ENCODE data around the gene FMN1.

The FMN1 gene

DNA sequence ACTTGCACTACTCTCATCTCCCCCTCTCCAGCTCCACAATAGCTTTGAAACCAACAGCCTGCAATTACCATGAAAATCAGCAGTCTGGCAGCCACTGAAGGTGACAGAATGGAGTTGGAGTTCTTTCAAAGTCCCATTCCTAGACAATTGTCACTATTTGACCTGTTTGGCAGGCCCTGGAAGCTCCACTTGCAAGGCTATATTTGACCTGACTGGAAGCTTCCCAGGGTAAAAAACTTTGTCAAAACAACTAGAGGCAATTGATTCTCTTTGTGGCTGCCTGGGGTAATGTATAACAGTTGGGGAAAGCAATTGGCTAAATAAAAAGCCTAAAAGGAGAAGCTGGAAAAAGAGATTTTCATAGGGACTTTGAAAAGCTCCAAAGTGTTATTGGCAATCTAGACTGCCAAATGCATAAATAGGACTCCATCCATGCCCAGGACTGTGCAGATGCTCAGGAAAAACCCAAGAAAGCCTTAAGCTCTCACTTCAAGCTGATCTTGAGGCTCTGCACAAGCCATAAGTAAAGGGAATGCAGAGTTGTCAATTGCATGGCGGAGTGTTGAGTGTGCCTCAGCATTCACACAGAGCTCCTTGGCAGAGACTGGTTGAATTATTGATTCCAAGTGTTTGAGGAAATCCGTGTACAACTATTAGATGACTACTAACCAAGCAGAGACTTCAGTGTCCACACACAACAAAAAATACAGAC is 458.4 kb downstream of the FMN1 start:
- DNase-seq, result no peak

DNA sequence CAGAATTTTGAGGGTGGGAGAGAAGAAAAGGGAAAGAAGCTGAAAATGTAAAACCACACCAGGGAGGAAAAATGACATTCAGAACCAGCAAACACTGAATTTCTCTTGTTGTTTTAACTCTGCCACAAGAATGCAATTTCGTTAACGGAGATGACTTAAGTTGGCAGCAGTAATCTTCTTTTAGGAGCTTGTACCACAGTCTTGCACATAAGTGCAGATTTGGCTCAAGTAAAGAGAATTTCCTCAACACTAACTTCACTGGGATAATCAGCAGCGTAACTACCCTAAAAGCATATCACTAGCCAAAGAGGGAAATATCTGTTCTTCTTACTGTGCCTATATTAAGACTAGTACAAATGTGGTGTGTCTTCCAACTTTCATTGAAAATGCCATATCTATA is 461.2 kb downstream of the FMN1 start:
- DNase-seq, result no peak

DNA sequence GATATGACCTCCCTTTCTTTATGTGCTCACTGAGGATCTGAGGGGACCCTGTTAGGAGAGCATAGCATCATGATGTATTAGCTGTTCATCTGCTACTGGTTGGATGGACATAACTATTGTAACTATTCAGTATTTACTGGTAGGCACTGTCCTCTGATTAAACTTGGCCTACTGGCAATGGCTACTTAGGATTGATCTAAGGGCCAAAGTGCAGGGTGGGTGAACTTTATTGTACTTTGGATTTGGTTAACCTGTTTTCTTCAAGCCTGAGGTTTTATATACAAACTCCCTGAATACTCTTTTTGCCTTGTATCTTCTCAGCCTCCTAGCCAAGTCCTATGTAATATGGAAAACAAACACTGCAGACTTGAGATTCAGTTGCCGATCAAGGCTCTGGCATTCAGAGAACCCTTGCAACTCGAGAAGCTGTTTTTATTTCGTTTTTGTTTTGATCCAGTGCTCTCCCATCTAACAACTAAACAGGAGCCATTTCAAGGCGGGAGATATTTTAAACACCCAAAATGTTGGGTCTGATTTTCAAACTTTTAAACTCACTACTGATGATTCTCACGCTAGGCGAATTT is 461.8 kb downstream of the FMN1 start:
- DNase-seq, result no peak

DNA sequence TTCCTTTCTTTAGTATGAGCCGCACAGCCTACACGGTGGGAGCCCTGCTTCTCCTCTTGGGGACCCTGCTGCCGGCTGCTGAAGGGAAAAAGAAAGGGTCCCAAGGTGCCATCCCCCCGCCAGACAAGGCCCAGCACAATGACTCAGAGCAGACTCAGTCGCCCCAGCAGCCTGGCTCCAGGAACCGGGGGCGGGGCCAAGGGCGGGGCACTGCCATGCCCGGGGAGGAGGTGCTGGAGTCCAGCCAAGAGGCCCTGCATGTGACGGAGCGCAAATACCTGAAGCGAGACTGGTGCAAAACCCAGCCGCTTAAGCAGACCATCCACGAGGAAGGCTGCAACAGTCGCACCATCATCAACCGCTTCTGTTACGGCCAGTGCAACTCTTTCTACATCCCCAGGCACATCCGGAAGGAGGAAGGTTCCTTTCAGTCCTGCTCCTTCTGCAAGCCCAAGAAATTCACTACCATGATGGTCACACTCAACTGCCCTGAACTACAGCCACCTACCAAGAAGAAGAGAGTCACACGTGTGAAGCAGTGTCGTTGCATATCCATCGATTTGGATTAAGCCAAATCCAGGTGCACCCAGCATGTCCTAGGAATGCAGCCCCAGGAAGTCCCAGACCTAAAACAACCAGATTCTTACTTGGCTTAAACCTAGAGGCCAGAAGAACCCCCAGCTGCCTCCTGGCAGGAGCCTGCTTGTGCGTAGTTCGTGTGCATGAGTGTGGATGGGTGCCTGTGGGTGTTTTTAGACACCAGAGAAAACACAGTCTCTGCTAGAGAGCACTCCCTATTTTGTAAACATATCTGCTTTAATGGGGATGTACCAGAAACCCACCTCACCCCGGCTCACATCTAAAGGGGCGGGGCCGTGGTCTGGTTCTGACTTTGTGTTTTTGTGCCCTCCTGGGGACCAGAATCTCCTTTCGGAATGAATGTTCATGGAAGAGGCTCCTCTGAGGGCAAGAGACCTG is 463.5 kb downstream of the FMN1 start:
- no peak for DNase-seq

DNA sequence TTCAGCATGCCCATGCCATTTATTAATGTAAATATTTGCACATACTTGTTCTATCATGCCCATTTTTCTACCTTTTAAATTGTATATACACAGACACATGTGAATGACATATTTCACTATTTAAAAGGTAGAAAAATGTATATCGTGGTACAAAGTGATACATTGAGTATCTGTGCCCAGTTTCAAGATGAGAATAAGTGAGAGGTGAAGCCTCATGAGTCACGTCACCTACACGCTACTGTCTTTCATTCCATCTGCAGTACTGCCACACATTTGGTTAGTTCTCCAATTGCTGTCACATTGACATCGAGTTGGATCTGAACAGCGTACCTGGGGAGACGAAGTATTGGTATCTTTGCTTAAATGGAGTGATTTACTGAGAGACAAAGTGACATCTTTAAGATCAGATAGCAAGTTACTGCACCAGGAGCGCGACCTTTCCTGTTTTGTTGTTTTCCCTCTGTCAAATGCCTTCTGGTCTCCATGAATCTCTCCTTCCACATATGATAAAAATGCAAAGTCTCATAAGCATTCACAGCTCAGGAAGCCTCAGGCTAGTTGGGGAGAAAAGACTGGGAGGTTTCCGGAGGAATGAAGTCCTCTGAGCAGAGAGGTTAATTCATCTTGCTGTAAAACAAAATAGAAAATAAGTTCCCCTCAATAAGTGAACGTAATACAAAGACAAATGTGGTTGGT is 464.7 kb downstream of the FMN1 start:
- no peak for DNase-seq

DNA sequence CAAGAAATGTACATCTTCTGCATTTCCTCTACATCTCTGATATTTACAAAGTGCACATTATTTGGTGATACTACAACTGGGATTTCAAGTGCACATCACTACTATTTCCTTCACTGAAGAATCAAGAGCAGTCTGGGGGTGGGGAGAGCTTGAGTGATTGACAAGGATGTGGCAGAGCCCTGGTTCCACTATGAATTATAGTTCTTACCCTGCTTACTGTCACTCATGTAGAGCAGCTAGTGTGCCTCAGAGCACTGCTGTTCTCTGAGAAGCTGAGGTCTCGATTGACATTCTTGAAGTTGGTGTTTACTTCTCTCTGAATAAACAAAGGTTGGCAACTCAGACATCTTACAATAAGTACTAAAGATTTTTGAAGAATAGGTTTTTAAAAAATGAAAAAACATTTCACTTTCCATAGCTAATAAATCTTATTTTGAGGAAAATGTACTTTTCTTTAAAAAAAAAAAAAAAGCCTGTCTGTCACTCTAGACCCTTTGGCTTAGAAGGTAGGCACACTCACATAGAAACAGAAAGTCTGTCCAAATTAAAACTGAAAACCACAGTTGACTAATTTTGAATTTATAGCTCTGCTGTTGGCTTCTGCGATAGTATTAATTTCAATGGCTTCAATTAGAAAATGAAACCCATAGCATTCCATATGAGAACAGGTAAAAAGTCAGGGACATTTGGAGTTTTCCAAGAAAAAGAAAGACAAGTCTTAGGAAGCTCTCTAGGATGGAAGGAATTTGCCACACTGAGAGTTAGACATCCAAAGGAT is 471.2 kb downstream of the FMN1 start:
- no peak for DNase-seq

DNA sequence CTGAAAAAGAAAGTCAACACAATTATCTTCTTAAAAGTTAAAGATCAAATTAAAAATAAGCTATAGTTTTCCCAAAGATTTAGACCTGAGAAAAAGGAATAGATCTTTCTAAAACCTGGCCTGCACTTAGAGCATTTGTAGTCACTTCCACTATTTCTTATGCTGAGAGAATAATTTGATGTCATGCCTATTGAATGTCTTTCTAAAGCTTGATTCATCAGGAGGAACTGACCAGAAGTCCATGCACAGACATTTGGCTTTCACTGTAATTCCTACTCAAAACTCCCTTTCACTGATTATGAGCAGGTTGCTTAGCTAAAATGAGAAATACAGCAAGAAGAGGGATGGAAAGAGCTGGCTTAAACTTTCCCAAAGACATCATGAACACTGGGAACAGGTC is 472.4 kb downstream of the FMN1 start:
- no peak for DNase-seq

DNA sequence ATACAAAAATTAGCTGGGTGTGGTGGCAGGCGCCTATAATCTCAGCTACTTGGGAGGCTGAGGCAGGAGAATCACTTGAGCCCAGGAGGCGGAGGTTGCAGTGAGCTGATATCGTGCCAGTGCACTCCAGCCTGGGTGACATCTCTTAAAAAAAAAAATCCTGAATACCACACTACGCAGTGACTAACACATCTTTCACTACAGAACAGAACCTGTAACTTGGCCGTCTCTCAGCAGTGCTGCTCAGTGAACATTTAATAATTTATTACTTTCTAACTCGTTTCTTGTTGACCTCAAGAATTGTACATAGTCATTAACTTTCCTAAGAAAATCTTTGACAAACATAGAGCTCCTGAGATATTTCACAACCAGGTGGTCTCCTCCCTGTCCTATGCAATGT is 472.9 kb downstream of the FMN1 start:
- no peak for DNase-seq

DNA sequence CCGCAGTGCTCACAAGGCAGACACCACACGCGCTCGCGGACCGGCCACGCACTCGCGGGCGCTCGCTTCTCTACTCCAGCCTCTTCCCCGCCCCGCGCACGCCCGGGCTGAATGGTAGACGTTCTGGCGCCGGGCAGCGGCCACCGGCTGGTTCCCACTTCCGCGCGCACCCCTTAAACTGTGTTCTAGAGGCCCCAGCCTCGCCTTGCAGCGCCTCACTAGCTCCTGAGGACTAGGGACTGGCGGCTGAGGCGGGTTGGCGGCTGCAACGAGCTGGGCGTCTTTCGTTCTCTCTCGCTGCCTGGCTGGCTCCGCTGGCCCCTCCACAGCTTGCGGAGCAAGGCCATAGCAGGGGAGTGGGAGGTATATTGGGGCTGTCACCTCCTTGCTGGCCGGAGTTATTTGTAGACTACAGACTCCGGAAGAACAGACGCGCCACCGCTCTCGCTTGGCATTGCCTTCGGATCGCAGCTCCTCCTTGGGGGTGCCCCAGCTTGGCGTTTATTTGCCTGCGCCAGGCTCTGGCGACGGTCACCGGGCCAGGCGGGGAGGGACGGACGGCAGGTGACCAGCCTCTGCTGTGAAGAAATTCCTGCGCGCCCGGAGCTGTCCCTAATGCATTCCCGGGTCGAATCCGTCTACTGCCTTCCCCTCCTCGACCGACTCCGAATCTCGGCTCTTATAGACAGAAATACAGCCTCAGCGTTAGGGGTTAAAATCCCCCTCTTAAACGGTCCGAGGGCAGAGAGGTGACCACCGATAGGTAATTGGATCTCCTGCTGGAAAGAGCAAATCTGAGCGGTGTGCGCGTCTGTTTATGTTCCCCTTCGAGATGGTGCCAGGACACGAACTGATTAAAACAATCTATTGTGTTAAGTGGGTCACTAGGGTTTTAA is 475.4 kb downstream of the FMN1 start:
- no peak for DNase-seq

DNA sequence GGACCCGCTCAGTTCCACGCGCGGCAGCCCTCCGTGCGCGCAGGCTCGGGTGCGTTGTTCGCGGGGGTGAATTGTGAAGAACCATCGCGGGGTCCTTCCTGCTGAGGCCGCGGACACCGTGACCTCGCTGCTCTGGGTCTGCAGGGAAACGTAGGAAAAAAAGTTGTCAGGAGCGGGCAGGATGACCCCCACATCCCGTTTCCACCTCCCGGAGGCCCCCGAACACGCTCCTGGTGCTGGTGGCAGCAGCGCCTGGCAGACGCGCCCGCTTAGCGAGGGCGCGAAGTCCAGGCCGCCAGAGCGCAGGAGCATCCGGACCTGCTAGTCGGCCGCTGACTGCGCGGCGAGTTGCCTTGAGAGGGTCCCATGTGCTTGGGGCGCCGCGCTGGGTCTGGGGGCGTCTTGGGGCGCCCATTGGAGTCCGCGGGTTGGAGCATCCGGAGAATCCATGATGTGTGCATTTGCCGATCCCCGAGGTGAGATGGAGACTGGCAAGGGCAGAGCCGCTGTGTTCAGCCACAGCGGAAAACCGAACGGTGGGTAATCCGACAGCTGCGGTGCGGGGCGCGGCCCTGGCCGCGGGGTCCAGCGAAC is 476.2 kb downstream of the FMN1 start:
- no peak for DNase-seq

DNA sequence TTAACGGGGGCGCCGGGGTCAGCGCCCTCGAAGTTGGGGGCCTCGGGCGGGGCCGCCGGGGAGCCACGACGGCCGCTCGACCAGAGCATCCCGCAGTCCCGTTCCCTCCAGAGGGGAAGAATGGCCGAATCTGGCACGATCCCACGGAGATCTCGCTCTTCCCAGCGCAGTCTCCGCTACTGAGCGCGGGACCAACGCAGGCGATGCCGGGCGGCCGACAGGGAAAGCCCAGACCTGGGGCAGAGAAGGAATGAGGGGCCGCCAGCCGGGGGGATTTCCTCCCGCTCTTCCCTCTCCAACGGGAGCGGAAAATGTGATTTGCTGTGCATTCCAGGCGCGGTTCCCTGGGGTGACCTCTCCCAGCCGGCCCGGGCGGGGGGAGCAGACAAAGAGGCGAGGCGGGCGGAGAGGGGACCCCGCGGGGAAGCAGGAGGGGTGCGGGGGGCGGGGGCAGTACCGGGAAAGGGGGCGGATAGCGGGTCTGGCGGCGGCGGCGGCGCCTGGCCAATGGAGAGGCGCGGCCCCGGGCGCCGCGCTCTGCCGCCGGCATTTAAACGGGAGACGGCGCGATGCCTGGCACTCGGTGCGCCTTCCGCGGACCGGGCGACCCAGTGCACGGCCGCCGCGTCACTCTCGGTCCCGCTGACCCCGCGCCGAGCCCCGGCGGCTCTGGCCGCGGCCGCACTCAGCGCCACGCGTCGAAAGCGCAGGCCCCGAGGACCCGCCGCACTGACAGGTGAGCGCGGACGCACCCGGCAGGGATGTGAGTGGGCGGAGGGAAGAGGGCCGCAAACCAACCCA is 476.9 kb downstream of the FMN1 start, which contains the start of gene GREM1:
GREM1 (plus strand) TSS at position 579 of the 801 bp plus-strand sequence. CDS start 12,687 bp downstream, outside the sequence.
- no peak for DNase-seq

DNA sequence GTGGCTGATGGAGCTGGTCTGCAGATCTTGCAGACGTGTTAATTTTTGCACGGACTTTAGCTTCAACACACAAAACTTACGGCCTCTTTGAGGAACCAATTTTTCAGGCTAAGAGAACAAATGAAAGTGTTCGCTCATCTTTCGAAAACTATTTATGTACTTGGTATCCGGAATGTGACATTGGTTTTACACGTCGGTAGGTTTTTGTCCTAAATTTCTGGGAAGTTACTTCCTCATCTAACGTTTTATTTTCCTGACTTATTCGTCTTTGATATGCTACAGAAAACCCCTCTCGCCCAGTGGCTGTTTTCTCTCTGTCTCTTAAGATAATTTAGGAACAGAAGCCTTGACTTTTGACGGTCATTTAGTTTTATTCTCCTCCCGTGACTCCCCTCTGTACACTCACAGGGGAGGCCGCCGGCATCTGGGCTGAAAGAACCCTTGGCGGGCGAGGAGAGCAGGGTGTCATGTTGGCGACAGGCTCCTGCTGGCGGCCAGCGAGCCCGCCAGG is 477.5 kb downstream of the FMN1 start:
- no peak for DNase-seq

DNA sequence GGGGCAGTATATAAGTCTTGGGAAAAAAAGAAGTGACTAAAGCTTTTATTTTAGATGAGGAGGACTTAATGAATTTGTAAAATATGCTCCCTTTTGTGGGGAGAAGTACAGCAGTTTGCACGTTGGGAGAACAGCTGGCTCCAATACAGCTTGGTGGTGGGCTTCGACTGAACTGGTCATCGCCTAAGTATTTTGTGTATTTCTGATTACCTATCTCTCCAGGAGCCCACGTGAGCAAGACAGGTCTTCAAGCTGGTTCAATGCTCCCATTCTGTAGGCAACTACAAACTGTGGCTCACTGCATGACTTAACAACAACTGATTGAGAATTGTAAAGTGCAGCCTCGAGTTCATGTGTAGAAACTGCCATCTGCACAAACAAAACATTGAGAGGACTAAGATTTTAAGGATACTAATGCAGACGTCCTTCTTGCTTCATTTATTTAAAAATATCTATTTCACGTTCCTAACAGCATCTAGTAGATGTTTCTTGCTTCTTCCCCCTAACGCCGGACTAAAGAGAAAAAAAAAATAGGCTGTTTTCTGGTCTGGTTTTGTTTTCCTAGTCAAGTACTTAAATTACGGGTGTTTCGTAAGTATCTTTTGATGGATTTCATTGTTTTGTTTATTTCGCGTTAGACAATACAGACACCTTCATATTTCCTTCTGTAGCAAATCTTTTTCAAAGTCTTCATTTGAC is 478.1 kb downstream of the FMN1 start:
- DNase-seq, result no peak
